Measurements from ENCODE around the gene CFI. TPM values are rescaled to one million over a fixed set of nuclear protein-coding genes. Genes with fewer than 3 reads are reported as not detected.

The CFI gene
- total and polyA plus RNA-seq, 9 of the 15 experiments (the other 6 are each of a cell fraction or from before 2014, with no cell fraction given): 0.30 to 8.4 (median 0.95) TPM

DNA sequence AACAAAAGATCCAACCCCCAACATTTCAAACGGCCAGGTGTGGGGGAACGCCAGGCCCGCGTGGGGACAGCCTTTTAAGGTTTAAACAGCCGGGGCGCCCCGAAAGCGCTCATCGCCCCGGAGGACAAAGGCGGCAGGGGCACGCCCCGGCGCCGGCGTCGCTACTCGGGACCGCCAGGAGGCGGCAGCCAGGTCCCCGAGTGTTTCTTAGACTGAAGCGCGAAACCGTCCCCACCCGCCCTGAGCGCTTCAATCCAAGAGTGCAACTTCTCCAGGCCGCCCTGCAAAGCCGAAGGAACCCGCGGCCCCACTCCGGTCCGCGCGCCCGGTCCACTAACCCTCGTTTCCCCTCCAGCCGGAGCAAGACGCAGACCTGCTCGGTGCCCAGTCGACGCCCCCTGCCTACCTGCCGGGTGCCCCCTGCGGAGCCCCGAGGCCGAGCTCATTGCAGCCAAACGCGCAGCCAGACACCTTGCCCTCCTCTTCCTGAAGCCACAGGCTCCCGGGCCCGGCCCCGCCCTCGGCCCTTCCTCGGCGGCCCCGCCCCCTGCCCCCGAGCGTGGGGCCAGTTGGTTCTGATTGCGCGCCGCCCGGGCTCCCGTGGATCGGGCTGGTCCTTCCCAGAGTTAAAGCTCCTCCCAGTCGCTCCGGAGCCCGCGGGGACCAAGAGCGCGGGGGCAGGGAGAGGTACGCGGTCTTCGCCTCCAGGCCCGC, 98.7 kb downstream of the CFI start, which contains the start of gene CASP6 (continued):
- TF ChIP-seq, protein P1, sequence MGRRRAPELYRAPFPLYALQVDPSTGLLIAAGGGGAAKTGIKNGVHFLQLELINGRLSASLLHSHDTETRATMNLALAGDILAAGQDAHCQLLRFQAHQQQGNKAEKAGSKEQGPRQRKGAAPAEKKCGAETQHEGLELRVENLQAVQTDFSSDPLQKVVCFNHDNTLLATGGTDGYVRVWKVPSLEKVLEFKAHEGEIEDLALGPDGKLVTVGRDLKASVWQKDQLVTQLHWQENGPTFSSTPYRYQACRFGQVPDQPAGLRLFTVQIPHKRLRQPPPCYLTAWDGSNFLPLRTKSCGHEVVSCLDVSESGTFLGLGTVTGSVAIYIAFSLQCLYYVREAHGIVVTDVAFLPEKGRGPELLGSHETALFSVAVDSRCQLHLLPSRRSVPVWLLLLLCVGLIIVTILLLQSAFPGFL (CRISPR knock-in tag; IDR thresholded peaks at IDR 0.05): peak; percentile 92
- TF ChIP-seq GABPB1 (CRISPR knock-in tag; IDR thresholded peaks at IDR 0.05): 0 out of 2 replicates have a peak, but pooled peaks have one; percentile 45
- no peak; the same call in 1 of the 2 replicates for TF ChIP-seq REST (IDR thresholded peaks at IDR 0.05; ENCODE audit: borderline replicate concordance)
- peak; percentile 77 for TF ChIP-seq REST (CRISPR knock-in tag; IDR thresholded peaks at IDR 0.05; ENCODE audit: low read depth)
- no peak for TF ChIP-seq ATF1 (CRISPR knock-in tag; IDR thresholded peaks at IDR 0.05)
- TF ChIP-seq ATF1 (tag; IDR thresholded peaks at IDR 0.05): peak; percentile 47
- TF ChIP-seq MNT (conservative IDR thresholded peaks at IDR 0.05): peak; percentile 39 to 65; a peak in 3 of 4 replicates
- TF ChIP-seq ETV6 (IDR thresholded peaks at IDR 0.05; ENCODE audit: borderline replicate concordance in 1 of 2, low read depth in 2 of 2, low read length in 1 of 2): no peak
- TF ChIP-seq ETV6 (CRISPR knock-in tag; IDR thresholded peaks at IDR 0.05; ENCODE audit: borderline replicate concordance): no peak
- TF ChIP-seq GATAD2A (IDR thresholded peaks at IDR 0.05): 0 out of 2 replicates have a peak, but pooled peaks have one; percentile 61
- TF ChIP-seq ZNF263 (CRISPR knock-in tag; IDR thresholded peaks at IDR 0.05; ENCODE audit: borderline replicate concordance): no peak
- no peak for TF ChIP-seq NR2C2 (CRISPR knock-in tag; IDR thresholded peaks at IDR 0.05)
- peak; percentile 70 for TF ChIP-seq NR2C2 (tag; IDR thresholded peaks at IDR 0.05)
- 0 out of 2 replicates have a peak, but pooled peaks have one; percentile 62 for TF ChIP-seq HOMEZ (CRISPR knock-in tag; IDR thresholded peaks at IDR 0.05)
- peak; percentile 42; the same call in 1 of the 2 replicates for TF ChIP-seq ELF2 (CRISPR knock-in tag; IDR thresholded peaks at IDR 0.05)
- TF ChIP-seq ZNF830 (CRISPR knock-in tag; IDR thresholded peaks at IDR 0.05): 0 out of 2 replicates have a peak, but pooled peaks have one; percentile 45

Measured in K562 (cell line).